Testis (tissue), 2 donors: ENCODE data around the gene TMEM121.
"Not testable (repeated sequence)": the region's sequence is repeated elsewhere in the genome, so short reads cannot be mapped to it uniquely, and the experiment has no call there.

Experiments
- CTCF ChIP-seq, 3 experiments: fragments of 450-650 bp in 2 of 3; fragments of 200-600 bp in 1 of 3; sonication (generic) in 1 of 3; IDR thresholded peaks; one replicate each; pipeline ENCODE4 v1.5.1; 2016 to 2019; ENCODE audit warnings: antibody characterized with exemption in 3 of 3, mild to moderate bottlenecking in 2 of 3, moderate library complexity in 1 of 3
- POLR2A ChIP-seq: fragments of 450-650 bp; IDR thresholded peaks from one replicate; pipeline ENCODE4 v1.6.1; 2017; ENCODE audit warnings: antibody characterized with exemption, mild to moderate bottlenecking, moderate library complexity

- not testable (repeated sequence) for TF ChIP-seq POLR2A; CTCF (IDR thresholded peaks at IDR 0.05)
These were observed 45.0 kb downstream of the TMEM121 start for GRCh38 chr14:105571181-105571951.
